Natural killer cell (primary cell): Measurements from ENCODE around the gene GSTA4. TPM values are rescaled to one million over a fixed set of nuclear protein-coding genes. Genes with fewer than 3 reads are reported as not detected.
"Not testable (repeated sequence)": the region's sequence is repeated elsewhere in the genome, so short reads cannot be mapped to it uniquely, and the experiment has no call there.

Experiments used
- ATAC-seq, 3 donors: fragments of 150-1000 bp in 2 of 3; fragments of 200-7000 bp in 1 of 3; cut with Tn5 transposase; 1 replicate in 1 of 3; 2 replicates in 2 of 3; pipeline ENCODE4 v1.10.0; 2021; ENCODE audit warnings: mild to moderate bottlenecking in 2 of 3, moderate library complexity in 2 of 3
- DNase-seq, 2 donors: peaks; one replicate each; pipeline versions ENCODE4 v3.0.0 to v3.0.0-alpha.2; 2013 to 2021; ENCODE audit warnings: mixed read lengths in 1 of 2
- H3K27ac ChIP-seq: one replicate; pipeline ENCODE4 v1.5.1; 2013; ENCODE audit warnings: mild to moderate bottlenecking, low read length
- H3K27me3 ChIP-seq: one replicate; pipeline ENCODE4 v1.6.1; 2013; ENCODE audit warnings: low read length; ENCODE audit not compliant: control insufficient read depth, insufficient read depth
- H3K36me3 ChIP-seq: one replicate; pipeline ENCODE4 v1.6.1; 2013; ENCODE audit warnings: low read length; ENCODE audit not compliant: control insufficient read depth, insufficient read depth
- H3K4me1 ChIP-seq: one replicate; pipeline ENCODE4 v1.6.1; 2013; ENCODE audit warnings: low read length; ENCODE audit not compliant: control insufficient read depth, insufficient read depth
- H3K4me3 ChIP-seq: one replicate; pipeline ENCODE4 v1.5.1; 2013; ENCODE audit warnings: low read length
- H3K9me3 ChIP-seq: one replicate; pipeline ENCODE4 v1.6.1; 2013; ENCODE audit warnings: low read length; ENCODE audit not compliant: control insufficient read depth, insufficient read depth
- H3K27ac Mint-ChIP-seq, 2 donors: one replicate each; pipeline ENCODE4 v1.8.0; 2022; ENCODE audit warnings: mild to moderate bottlenecking in 2 of 2, mixed read lengths in 2 of 2, moderate library complexity in 1 of 2
- H3K27me3 Mint-ChIP-seq, 2 donors: one replicate each; pipeline ENCODE4 v1.8.0; 2022; ENCODE audit warnings: low read depth in 2 of 2, mixed read lengths in 2 of 2
- H3K36me3 Mint-ChIP-seq: one replicate; pipeline ENCODE4 v1.8.0; 2022; ENCODE audit warnings: mixed read lengths
- H3K4me1 Mint-ChIP-seq, 2 donors: one replicate each; pipeline ENCODE4 v1.8.0; 2022; ENCODE audit warnings: mixed read lengths in 2 of 2
- H3K4me3 Mint-ChIP-seq: one replicate; pipeline ENCODE4 v1.8.0; 2022; ENCODE audit warnings: mild to moderate bottlenecking, moderate library complexity, mixed read lengths
- H3K9me3 Mint-ChIP-seq, 2 donors: one replicate each; pipeline ENCODE4 v1.8.0; 2022; ENCODE audit warnings: mixed read lengths in 2 of 2
- CTCF ChIP-seq: fragments of 200-600 bp; IDR thresholded peaks from one replicate; pipeline ENCODE4 v1.8.0; 2022; ENCODE audit warnings: antibody characterized with exemption
- WGBS: methylation state at CpG from one replicate; pipeline ENCODE4 v1.1.7; 2013; ENCODE audit warnings: missing lambda C conversion rate; ENCODE audit not compliant: insufficient coverage; 5-methylcytosine and 5-hydroxymethylcytosine counted together
- intact Hi-C: fragments of 100-400 bp; cut with micrococcal nuclease; formaldehyde crosslinking; loops from one replicate; pipeline ENCODE4 v1.14.2; 2022
- total RNA-seq, 4 donors: library from RNA; stranded (reverse); fragments of 120-200 nt in 1 of 4; gene quantifications; one replicate each; pipeline versions ENCODE4 v1.2.3 to v1.2.4, GENCODE V29; 2013 to 2022

GSTA4 gene
- total RNA-seq = 1 to 10 TPM in 2 of 3 donors, under 1 TPM in 1; 0.55 to 2.5 (median 1.8) TPM
- 4.9 TPM for total RNA-seq (2013)

DNA sequence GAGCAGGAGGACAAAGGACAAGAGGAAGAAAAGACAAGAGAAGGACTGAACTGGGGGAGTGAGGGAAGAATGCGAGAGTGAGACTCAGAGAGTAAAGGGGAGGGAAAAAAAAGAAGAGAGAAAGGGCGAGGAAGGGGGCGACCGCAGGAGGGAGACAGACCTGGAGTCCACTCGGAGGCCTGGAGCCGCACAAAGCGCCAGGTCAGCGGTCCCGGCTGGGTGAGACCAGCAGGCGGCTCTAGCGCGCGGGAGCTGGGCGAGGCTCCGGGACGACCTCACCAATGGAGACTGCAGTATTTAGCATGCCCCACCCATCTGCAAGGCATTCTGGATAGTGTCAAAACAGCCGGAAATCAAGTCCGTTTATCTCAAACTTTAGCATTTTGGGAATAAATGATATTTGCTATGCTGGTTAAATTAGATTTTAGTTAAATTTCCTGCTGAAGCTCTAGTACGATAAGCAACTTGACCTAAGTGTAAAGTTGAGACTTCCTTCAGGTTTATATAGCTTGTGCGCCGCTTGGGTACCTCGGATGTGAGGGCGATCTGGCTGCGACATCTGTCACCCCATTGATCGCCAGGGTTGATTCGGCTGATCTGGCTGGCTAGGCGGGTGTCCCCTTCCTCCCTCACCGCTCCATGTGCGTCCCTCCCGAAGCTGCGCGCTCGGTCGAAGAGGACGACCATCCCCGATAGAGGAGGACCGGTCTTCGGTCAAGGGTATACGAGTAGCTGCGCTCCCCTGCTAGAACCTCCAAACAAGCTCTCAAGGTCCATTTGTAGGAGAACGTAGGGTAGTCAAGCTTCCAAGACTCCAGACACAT is at the start of gene GSTA4:
TSS of gene GSTA4 (minus strand) at position 196 of the 824 bp plus-strand sequence. CDS start 1,041 bp downstream, outside the sequence.
- peak within 1 kb of the TSS; percentile 77 for H3K4me3 ChIP-seq
- peak; percentile 96 to 100 (median 97) for ATAC-seq
- TF ChIP-seq CTCF = peak; percentile 54
- H3K27ac ChIP-seq = peak within 1 kb of the TSS; percentile 95
- not testable (repeated sequence) for H3K27me3 ChIP-seq, H3K36me3 ChIP-seq, H3K9me3 Mint-ChIP-seq, H3K9me3 ChIP-seq, H3K27me3 Mint-ChIP-seq, H3K36me3 Mint-ChIP-seq
- peaks cover 32% of the 10 kb centered on the region in 2 donors for H3K4me1 Mint-ChIP-seq
- intact Hi-C loops = loop anchor here (5.0 to 10.0 kb wide), 3 partner anchors 52 to 350 kb away; partner anchors contain the start of gene ELOVL5
- peak; percentile 82 to 96 for DNase-seq
- 0% methylated on average over 26 of the region's 41 CpGs for WGBS
- peaks cover 16% of the 10 kb centered on the region for H3K4me1 ChIP-seq
- H3K4me3 Mint-ChIP-seq = peak within 1 kb of the TSS; percentile 92
- peak within 1 kb of the TSS; percentile 95 to 99 for H3K27ac Mint-ChIP-seq

GRCh38 chr6:53044572-53044971 is 49.5 kb upstream of the GSTA4 start:
- no peak overlapping the region for H3K4me3 ChIP-seq
- no peak for ATAC-seq
- Mint-ChIP-seq H3K4me3 (no peak overlapping the region), H3K4me1 (peaks cover 21 to 27% of the 10 kb centered on the region in 2 donors), H3K27me3 (no peaks in the 10 kb centered on the region), H3K36me3 (peaks cover 17% of the 10 kb centered on the region), H3K27ac (no peak overlapping the region), H3K9me3 (no peaks in the 10 kb centered on the region)
- no peaks in the 10 kb centered on the region for H3K27me3 ChIP-seq
- intact Hi-C loops = no loop called here
- H3K27ac ChIP-seq = no peak overlapping the region
- peaks cover 5% of the 10 kb centered on the region for H3K4me1 ChIP-seq
- H3K9me3 ChIP-seq = no peaks in the 10 kb centered on the region
- TF ChIP-seq CTCF = no peak
- no peak for DNase-seq
- peaks cover 16% of the 10 kb centered on the region for H3K36me3 ChIP-seq
- 50% methylated on average over 2 of the region's 4 CpGs for WGBS

DNA sequence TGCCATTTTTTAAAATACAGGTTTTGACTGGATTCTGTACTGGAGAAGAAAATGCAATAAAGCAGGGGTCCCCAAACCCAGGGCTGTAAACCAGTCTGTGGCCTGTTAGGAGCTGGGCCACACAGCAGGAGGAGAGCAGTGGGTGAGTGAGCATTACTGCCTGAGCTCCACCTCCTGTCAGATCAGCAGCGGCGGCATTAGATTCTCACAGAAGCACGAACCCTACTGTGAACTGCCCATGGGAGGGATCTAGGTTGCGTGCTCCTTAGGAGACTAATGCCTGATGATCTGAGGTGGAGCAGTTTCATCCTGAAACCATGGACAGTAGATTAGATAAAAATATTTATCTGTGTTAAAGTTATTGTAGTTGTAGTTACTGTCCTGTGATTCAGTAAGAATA is 49.0 kb upstream of the GSTA4 start:
- Mint-ChIP-seq H3K27me3 (no peaks in the 10 kb centered on the region), H3K9me3 (no peaks in the 10 kb centered on the region), H3K36me3 (peaks cover 22% of the 10 kb centered on the region), H3K27ac (no peak overlapping the region), H3K4me3 (no peak overlapping the region), H3K4me1 (peaks cover 17 to 24% of the 10 kb centered on the region in 2 donors)
- Histone ChIP-seq H3K27ac (no peak overlapping the region), H3K4me3 (no peak overlapping the region), H3K36me3 (peaks cover 21% of the 10 kb centered on the region), H3K4me1 (peaks cover 5% of the 10 kb centered on the region), H3K9me3 (no peaks in the 10 kb centered on the region), H3K27me3 (no peaks in the 10 kb centered on the region)
- 98% methylated on average over 4 of the region's 4 CpGs for WGBS
- ATAC-seq (no peak), DNase-seq (no peak)
- intact Hi-C loops = no loop called here
- TF ChIP-seq CTCF = no peak
